SK-MEL-5 (cell line): Measurements from ENCODE around the gene DNAH3. TPM values are rescaled to one million over a fixed set of nuclear protein-coding genes. Genes with fewer than 3 reads are reported as not detected.
"Not testable (repeated sequence)": the region's sequence is repeated elsewhere in the genome, so short reads cannot be mapped to it uniquely, and the experiment has no call there.

ENCODE experiments used
- DNase-seq: peaks from one replicate; pipeline ENCODE4 v3.0.0-alpha.2; 2016; ENCODE audit warnings: low read depth, low spot score
- in situ Hi-C: cut with HindIII; loops from 2 replicates; pipeline ENCODE4 v1.10.0; 2016; ENCODE audit warnings: low sequenced_read_pairs, high pct_unique_total_duplicates, low pct_unique_long_range_greater_than_20kb
- polyA plus RNA-seq, 2 experiments: library from polyadenylated mRNA; depleted of rRNA; stranded (reverse); fragments of >200 nt; gene quantifications; 2 replicates each; pipeline ENCODE4 v1.2.3, GENCODE V29; 2015
- total RNA-seq: library from RNA; depleted of rRNA; stranded (reverse); fragments of >200 nt; shearing (Covaris generic); gene quantifications from 2 replicates; pipeline ENCODE4 v1.2.3, GENCODE V29; 2014; rRNA removed

Gene DNAH3
- total RNA-seq: under 0.01 and 0.05 TPM in 2 replicates
- 0.01 TPM in 1 of 2 replicates, not detected in the other for polyA plus RNA-seq (2015; cell fraction: cytosol; rRNA removed)
- polyA plus RNA-seq (2015; cell fraction: nucleus; rRNA removed): 0.33 TPM in 1 of 2 replicates, not detected in the other

DNA sequence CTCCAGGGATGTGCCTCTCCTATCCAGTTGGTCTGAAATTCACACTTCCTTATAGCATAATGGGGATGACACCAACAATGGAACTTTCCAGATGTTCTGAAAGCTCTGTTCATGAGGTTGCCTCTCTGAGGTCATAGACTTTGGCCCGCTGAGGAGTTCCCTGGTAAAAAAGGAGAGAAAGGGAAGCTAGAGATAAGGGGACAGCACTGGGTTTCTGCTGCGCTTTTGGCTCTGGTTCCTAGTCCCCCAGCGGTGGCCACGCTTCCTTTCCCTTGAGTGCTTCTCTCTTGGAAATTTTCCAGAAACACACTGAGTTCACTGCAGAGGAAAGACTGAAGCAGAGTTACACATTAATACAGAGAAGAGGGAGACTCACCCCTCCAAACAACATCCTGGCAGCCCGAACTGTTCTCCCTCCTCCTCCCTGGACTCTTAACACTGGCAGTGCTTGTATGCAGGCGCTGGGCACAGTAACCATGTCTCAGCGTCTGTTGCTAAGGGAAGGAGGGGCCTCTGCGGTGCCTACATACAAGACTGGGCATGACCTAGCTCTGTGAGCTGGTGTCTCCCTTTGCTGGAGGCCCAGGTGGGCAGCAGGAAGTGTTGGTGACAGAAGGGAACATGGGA, at the start of gene DNAH3:
TSS of gene DNAH3 (minus strand) at position 472 of the 627 bp plus-strand sequence. CDS start 527 bp downstream, outside the sequence.
- DNase-seq: peak; percentile 29
- in situ Hi-C loops: no loop called here

GRCh38 chr16:21199607-21200218, 49.1 kb upstream of the DNAH3 start:
- in situ Hi-C loops: no loop called here
- no peak for DNase-seq

GRCh38 chr16:21197621-21198020, 47.0 kb upstream of the DNAH3 start:
- no peak for DNase-seq
- in situ Hi-C loops: no loop called here

GRCh38 chr16:21197112-21197511, 46.5 kb upstream of the DNAH3 start:
- DNase-seq: no peak
- in situ Hi-C loops: no loop called here

DNA sequence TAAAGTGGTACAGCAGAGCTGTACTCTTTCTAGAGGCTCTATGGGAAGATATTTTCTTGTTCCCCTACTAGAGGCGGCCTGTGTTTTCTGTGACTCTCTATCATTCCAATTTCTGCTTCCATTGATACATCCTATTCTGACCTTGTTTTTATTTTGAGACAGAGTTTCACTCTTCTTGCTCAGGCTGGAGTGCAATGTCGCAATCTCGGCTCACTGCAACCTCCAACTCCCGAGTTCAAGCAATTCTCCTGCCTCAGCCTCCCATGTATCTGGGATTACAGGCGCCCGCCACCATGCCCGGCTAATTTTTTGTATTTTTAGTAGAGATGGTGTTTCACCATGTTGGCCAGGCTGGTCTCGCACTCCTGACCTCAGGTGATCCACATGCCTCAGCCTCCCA, 44.7 kb upstream of the DNAH3 start:
- in situ Hi-C loops, DNase-seq: not testable (repeated sequence)

GRCh38 chr16:21194771-21195301, 44.2 kb upstream of the DNAH3 start:
- in situ Hi-C loops: no loop called here
- DNase-seq: no peak

- DNase-seq: no peak
- in situ Hi-C loops: no loop called here
Measured at GRCh38 chr16:21192991-21193390, 42.3 kb upstream of the DNAH3 start.

DNA sequence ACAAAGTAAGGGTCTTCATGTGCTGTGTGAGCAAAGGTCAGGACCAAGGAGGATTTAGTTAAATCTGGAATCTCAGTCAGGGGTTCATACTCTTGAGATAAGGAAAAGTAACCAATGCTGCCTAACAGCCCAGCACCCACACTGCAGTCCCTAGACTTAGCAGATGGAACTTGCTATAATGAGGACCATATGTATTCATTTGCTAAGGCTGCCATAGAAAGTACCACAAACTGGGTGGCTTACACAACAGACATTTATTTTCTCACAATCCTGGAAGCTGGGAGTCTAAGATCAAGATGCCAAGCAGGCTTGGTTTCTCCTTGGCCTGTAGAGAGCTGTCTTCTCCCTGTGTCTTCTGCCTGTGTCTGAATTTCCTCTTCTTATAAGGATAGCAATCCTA, 40.0 kb upstream of the DNAH3 start:
- in situ Hi-C loops: no loop called here
- no peak for DNase-seq

- in situ Hi-C loops: no loop called here
- DNase-seq: no peak
Measured at GRCh38 chr16:21190013-21190412, 39.4 kb upstream of the DNAH3 start.

GRCh38 chr16:21189311-21189710, 38.7 kb upstream of the DNAH3 start:
- in situ Hi-C loops: no loop called here

DNA sequence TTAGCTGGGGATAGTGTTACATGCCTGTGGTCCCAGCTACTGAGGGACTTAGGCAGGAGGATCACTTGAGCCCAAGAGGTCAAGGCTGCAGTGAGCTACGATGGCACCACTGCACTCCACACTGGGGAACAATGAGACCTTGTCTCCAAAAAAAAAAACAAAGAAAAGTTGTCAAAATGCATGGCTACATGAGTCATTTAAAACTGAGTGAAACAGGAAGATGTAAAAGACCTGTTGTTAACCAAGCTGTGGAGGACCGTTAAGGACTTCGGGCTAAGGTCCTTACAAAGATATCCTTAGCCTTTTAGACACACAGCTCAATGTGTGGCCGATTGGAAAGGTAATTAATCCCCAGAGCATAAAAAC, 35.7 kb upstream of the DNAH3 start:
- DNase-seq: peak; percentile 70
- in situ Hi-C loops: no loop called here

More at GRCh38 chr16:21189311-21189710, 38.7 kb upstream of the DNAH3 start:
- DNase-seq: no peak

- in situ Hi-C loops: no loop called here
- no peak for DNase-seq
Measured at GRCh38 chr16:21185659-21186325, 35.1 kb upstream of the DNAH3 start.

DNA sequence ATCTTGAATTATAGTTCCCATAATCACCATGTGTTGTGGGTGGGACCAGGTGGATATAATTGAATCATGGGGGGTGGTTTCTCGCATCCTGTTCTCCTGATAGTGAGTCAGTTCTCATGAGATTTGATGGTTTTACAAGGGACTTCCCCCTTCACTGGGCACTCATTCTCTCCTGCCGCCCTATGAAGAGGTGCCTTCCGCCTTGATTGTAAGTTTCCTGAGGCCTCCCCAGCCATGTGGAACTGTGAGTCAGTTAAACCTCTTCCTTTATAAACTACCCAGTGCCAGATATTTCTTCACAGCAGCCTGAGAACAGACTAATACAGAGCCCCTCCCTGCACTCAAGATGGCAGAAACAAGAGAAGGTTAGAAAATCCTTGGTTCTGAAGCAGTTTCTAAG, 34.2 kb upstream of the DNAH3 start:
- peak; percentile 12 for DNase-seq
- in situ Hi-C loops: no loop called here

DNA sequence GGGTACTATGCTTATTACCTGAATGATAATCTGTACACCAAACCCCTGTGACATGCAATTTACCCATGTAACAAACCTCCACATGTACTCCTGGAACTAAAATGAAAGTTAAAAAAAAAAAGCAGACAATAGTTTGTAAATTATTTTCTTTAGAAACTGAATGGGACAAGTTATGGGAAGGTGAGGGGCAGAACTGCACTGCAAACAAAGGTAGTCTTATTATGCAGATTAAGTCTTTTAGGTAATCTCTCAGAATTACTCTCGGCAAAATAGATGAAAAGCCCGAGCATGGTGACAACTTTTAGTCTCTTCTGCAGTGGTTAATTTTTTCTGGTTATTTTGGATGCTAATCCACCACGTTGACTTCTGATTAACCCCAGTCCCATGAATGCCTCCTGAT, 33.3 kb upstream of the DNAH3 start:
- no peak for DNase-seq
- in situ Hi-C loops: no loop called here

DNA sequence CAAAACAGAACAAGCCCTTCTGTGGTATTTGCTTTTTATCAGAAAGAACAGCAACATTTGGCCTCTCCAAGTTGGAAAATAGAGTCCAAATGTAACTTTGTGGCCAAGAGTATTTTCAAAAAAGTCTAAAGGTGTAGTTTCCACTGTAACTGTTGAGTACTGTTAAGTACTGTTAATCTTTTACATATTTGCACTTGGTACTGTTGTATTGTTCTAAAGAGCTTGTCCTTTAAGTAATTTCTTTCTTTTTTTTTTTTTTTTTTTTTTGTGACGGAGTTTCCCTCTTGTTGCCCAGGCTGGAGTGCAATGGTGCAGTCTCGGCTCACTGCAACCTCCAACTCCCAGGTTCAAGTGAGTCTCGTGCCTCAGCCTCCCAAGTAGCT, 29.3 kb upstream of the DNAH3 start:
- DNase-seq: no peak
- in situ Hi-C loops: no loop called here

GRCh38 chr16:21179126-21179982, 28.7 kb upstream of the DNAH3 start:
- no peak for DNase-seq
- in situ Hi-C loops: no loop called here

GRCh38 chr16:21175397-21175796, 24.8 kb upstream of the DNAH3 start:
- in situ Hi-C loops: no loop called here
- DNase-seq: no peak

DNA sequence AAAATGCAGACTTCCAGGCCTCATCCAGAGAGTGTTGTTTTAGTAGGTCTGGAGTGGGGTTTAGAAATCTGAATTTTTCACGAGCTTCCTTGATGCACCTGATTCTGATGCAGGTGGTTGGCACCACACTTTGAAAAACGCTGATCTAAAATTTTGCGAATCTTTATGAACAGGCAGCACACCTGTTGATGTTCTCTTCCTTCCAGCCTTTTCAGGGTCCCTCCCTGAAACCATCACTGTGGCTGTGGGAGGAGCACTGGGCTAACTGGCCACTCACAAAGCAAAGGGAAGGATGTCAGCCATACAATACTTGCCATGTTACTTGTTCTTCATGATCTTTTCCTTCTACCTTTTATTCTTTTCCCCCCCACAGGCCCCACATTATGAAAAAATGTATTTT, 22.0 kb upstream of the DNAH3 start:
- no peak for DNase-seq
- in situ Hi-C loops: no loop called here
